Renal cortex interstitium (tissue), 11 donors: ENCODE results near the gene GSX2. TPM values are rescaled to one million over a fixed set of nuclear protein-coding genes. Genes with fewer than 3 reads are reported as not detected.
"Not testable (repeated sequence)": the region's sequence is repeated elsewhere in the genome, so short reads cannot be mapped to it uniquely, and the experiment has no call there.

Source experiments
- DNase-seq, 11 donors: peaks; one replicate each; pipeline ENCODE4 v3.0.0-alpha.2; 2013; ENCODE audit warnings: low read depth in 9 of 11, low spot score in 4 of 11; ENCODE audit errors: extremely low read depth in 1 of 11
- polyA plus RNA-seq, 3 donors: library from polyadenylated mRNA; unstranded; fragments of 120-200 nt; gene quantifications; one replicate each; pipeline ENCODE4 v1.2.1, GENCODE V29; 2013; ENCODE audit not compliant: insufficient read length in 3 of 3

Gene GSX2
- polyA plus RNA-seq, 3 donors: not detected

GRCh38 chr4:54099287-54099747, 646 bp upstream of the GSX2 start:
- no peak for DNase-seq

GRCh38 chr4:54100595-54101189, 729 bp downstream of the GSX2 start:
- DNase-seq: no peak

GRCh38 chr4:54101190-54102041, 1.5 kb downstream of the GSX2 start:
- DNase-seq: no peak

- DNase-seq: no peak
Observed at GRCh38 chr4:54102531-54103106, 2.7 kb downstream of the GSX2 start.

- no peak for DNase-seq
Observed at GRCh38 chr4:54103190-54103574, 3.2 kb downstream of the GSX2 start.

GRCh38 chr4:54104907-54105306, 4.9 kb downstream of the GSX2 start:
- no peak for DNase-seq

GRCh38 chr4:54107951-54108748, 8.2 kb downstream of the GSX2 start:
- no peak for DNase-seq

- DNase-seq: no peak
Observed at GRCh38 chr4:54109241-54110018, 9.5 kb downstream of the GSX2 start.

GRCh38 chr4:54110019-54110416, 10.1 kb downstream of the GSX2 start:
- no peak for DNase-seq

- not testable (repeated sequence) for DNase-seq
Observed at GRCh38 chr4:54113206-54113605, 13.2 kb downstream of the GSX2 start.

GRCh38 chr4:54116246-54116645, 16.3 kb downstream of the GSX2 start:
- DNase-seq: not testable (repeated sequence)

- no peak for DNase-seq
Observed at GRCh38 chr4:54118850-54119589, 19.1 kb downstream of the GSX2 start.

GRCh38 chr4:54120518-54120917, 20.6 kb downstream of the GSX2 start:
- DNase-seq: no peak

- DNase-seq: no peak
Observed at GRCh38 chr4:54127660-54128059, 27.7 kb downstream of the GSX2 start.

GRCh38 chr4:54128694-54129093, 28.7 kb downstream of the GSX2 start:
- not testable (repeated sequence) for DNase-seq

- no peak for DNase-seq
Observed at GRCh38 chr4:54139332-54139731, 39.4 kb downstream of the GSX2 start.

GRCh38 chr4:54140287-54140686, 40.3 kb downstream of the GSX2 start:
- DNase-seq: no peak

GRCh38 chr4:54144199-54144598, 44.2 kb downstream of the GSX2 start:
- no peak for DNase-seq
